Measurements from ENCODE around the gene OSBPL9.

- no peak for TF ChIP-seq CTCF (IDR thresholded peaks at IDR 0.05)
- no peak for TF ChIP-seq ZFX (IDR thresholded peaks at IDR 0.05; ENCODE audit: borderline replicate concordance)
These were observed 73.5 kb downstream of the OSBPL9 start for GRCh38 chr1:51690285-51690961.

Data from 22Rv1 (cell line).